Caco-2 (cell line): ENCODE results near the gene HSF5. TPM values are rescaled to one million over a fixed set of nuclear protein-coding genes. Genes with fewer than 3 reads are reported as not detected.

Source experiments
- BruUV-seq: library from RNA; stranded (reverse); fragments of 400-500 nt; replicated peaks from 2 replicates; lab custom pipeline; 2021; lab: Mats Ljungman, UMichigan
- CTCF ChIA-PET: fragments of 300-600 bp; sonication (Branson Sonifier 250); formaldehyde crosslinking; loops from one replicate; lab custom pipeline; 2022; ENCODE audit warnings: antibody characterized with exemption; lab: Charles Lee
- POLR2A ChIA-PET: fragments of 300-600 bp; sonication (Branson Sonifier 250); formaldehyde crosslinking; loops from one replicate; lab custom pipeline; 2022; ENCODE audit warnings: antibody characterized with exemption; lab: Charles Lee
- DNase-seq, 2 experiments: peaks; one replicate each; pipeline versions ENCODE4 v3.0.0 to v3.0.0-alpha.2; 2020 to 2022
- H3K27me3 ChIP-seq: replicated peaks from 2 replicates; pipeline ENCODE4 v1.6.0; 2011; ENCODE audit warnings: low read length; ENCODE audit not compliant: control insufficient read depth, insufficient read depth
- H3K36me3 ChIP-seq: 2 replicates; pipeline ENCODE4 v1.5.1; 2011; ENCODE audit warnings: low read length; ENCODE audit not compliant: control insufficient read depth, insufficient read depth
- H3K4me1 ChIP-seq: fragments of 250-450 bp; sonication (Bioruptor Pico); 2 replicates; pipeline ENCODE4 v1.5.1; 2020; ENCODE audit warnings: mild to moderate bottlenecking
- H3K4me3 ChIP-seq: 2 replicates; pipeline ENCODE4 v1.5.1; 2011; ENCODE audit warnings: low read depth, mild to moderate bottlenecking, control low read depth, low read length
- H3K9me3 ChIP-seq: fragments of 250-450 bp; sonication (Bioruptor Pico); 2 replicates; pipeline ENCODE4 v1.5.1; 2020; ENCODE audit warnings: mild to moderate bottlenecking, moderate library complexity
- H3K27ac Mint-ChIP-seq: one replicate; pipeline ENCODE4 v1.8.0; 2022; ENCODE audit warnings: mixed read lengths; ENCODE audit not compliant: unreplicated experiment
- H3K27me3 Mint-ChIP-seq: one replicate; pipeline ENCODE4 v1.8.0; 2022; ENCODE audit warnings: mixed read lengths; ENCODE audit not compliant: insufficient read depth, unreplicated experiment
- H3K36me3 Mint-ChIP-seq: one replicate; pipeline ENCODE4 v1.8.0; 2022; ENCODE audit warnings: mild to moderate bottlenecking, mixed read lengths; ENCODE audit not compliant: insufficient read depth, unreplicated experiment
- H3K4me1 Mint-ChIP-seq: one replicate; pipeline ENCODE4 v1.8.0; 2022; ENCODE audit warnings: low read depth, mixed read lengths; ENCODE audit not compliant: unreplicated experiment
- H3K4me3 Mint-ChIP-seq: one replicate; pipeline ENCODE4 v1.8.0; 2022; ENCODE audit warnings: mild to moderate bottlenecking, moderate library complexity, mixed read lengths; ENCODE audit not compliant: unreplicated experiment
- H3K9me3 Mint-ChIP-seq: one replicate; pipeline ENCODE4 v1.8.0; 2022; ENCODE audit warnings: mixed read lengths; ENCODE audit not compliant: unreplicated experiment
- CTCF ChIP-seq, 2 experiments: fragments of 200-600 bp in 1 of 2; IDR thresholded peaks; 1 replicate in 1 of 2; 2 replicates in 1 of 2; pipeline versions ENCODE4 v1.5.1 to v1.8.0; 2011 to 2022; ENCODE audit warnings: antibody characterized with exemption in 1 of 2, control low read depth in 1 of 2, inconsistent platforms in 1 of 2, low read depth in 1 of 2, low read length in 1 of 2, mild to moderate bottlenecking in 1 of 2, moderate library complexity in 1 of 2; ENCODE audit not compliant: insufficient read depth in 1 of 2, severe bottlenecking in 1 of 2, unreplicated experiment in 1 of 2
- intact Hi-C: fragments of 100-400 bp; cut with micrococcal nuclease; formaldehyde crosslinking; loops from one replicate; pipeline ENCODE4 v1.10.0; 2022; ENCODE audit not compliant: unreplicated experiment
- total RNA-seq: library from RNA; stranded (reverse); gene quantifications from 2 replicates; pipeline ENCODE4 v1.2.3, GENCODE V29; 2022

The HSF5 gene
- total RNA-seq, 1 experiment from 2014 or later = 0.98 TPM

DNA sequence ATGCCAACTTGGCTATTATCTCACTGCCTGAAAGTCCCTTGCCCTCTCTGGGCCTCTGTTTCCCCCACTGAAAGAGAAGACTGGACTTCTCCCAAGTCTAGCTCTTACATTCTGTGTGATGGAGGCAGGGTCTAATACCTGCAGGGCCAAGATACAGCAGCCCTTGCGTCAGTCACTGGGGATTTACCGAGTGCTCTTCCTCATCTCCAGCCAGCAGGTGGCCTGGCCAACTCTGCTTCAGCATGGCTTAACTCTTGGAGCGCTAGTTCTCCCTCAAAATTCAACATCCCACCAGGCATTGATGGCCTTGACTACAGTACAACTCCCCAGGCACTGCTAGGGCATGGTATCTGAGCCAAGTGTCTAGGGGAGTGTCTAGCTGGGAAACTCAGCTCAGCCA is 46.1 kb upstream of the HSF5 start:
- Mint-ChIP-seq H3K4me3 (no peak overlapping the region), H3K27me3 (peaks cover 3% of the 10 kb centered on the region), H3K36me3 (no peaks in the 10 kb centered on the region), H3K4me1 (peaks cover 16% of the 10 kb centered on the region), H3K9me3 (no peaks in the 10 kb centered on the region), H3K27ac (no peak overlapping the region)
- TF ChIP-seq CTCF (IDR thresholded peaks at IDR 0.05; ENCODE audit: insufficient read depth in 1 of 2, low read depth in 1 of 2, low read length in 1 of 2, severe bottlenecking in 1 of 2, unreplicated experiment in 1 of 2) = no peak
- intact Hi-C loops = no loop called here
- Histone ChIP-seq H3K27me3 (no peaks in the 10 kb centered on the region), H3K9me3 (no peaks in the 10 kb centered on the region), H3K36me3 (no peaks in the 10 kb centered on the region), H3K4me3 (no peak overlapping the region), H3K4me1 (peaks cover 34% of the 10 kb centered on the region)
- BruUV-seq = no TSS peak
- DNase-seq = no peak
- CTCF ChIA-PET = interaction anchor here (0.7 to 1.2 kb wide), 2 partner anchors 11 to 16 kb away, joined by 4 read pairs; no protein-coding TSS in a partner anchor
- POLR2A ChIA-PET = no interaction called here

- H3K4me3 Mint-ChIP-seq = no peak overlapping the region
- H3K9me3 ChIP-seq = no peaks in the 10 kb centered on the region
- no peaks in the 10 kb centered on the region for H3K27me3 ChIP-seq
- H3K27ac Mint-ChIP-seq = no peak overlapping the region
- peaks cover 34% of the 10 kb centered on the region for H3K4me1 ChIP-seq
- POLR2A ChIA-PET = interaction anchor here (0.5 kb wide), 1 partner anchor 298 kb away, joined by 3 read pairs; no protein-coding TSS in a partner anchor
- H3K36me3 ChIP-seq = no peaks in the 10 kb centered on the region
- no peaks in the 10 kb centered on the region for H3K36me3 Mint-ChIP-seq
- no peak overlapping the region for H3K4me3 ChIP-seq
- BruUV-seq = no TSS peak
- intact Hi-C loops = no loop called here
- H3K27me3 Mint-ChIP-seq = peaks cover 3% of the 10 kb centered on the region
- TF ChIP-seq CTCF (IDR thresholded peaks at IDR 0.05; ENCODE audit: insufficient read depth in 1 of 2, low read depth in 1 of 2, low read length in 1 of 2, severe bottlenecking in 1 of 2, unreplicated experiment in 1 of 2) = no peak
- H3K4me1 Mint-ChIP-seq = peaks cover 16% of the 10 kb centered on the region
- CTCF ChIA-PET = interaction anchor here (0.7 to 1.2 kb wide), 3 partner anchors 11 to 15 kb away, joined by 3 to 4 read pairs (median 4); no protein-coding TSS in a partner anchor
- no peaks in the 10 kb centered on the region for H3K9me3 Mint-ChIP-seq
- no peak for DNase-seq
Observed at GRCh38 chr17:58533616-58534188, 45.5 kb upstream of the HSF5 start.

- no peak overlapping the region for H3K27ac Mint-ChIP-seq
- ChIA-PET CTCF (interaction anchor here (0.8 to 1.5 kb wide), 3 partner anchors 12 to 215 kb away, joined by 3 to 5 read pairs (median 5); no protein-coding TSS in a partner anchor), POLR2A (interaction anchor here (1.9 kb wide), 1 partner anchor 99 kb away, joined by 16 read pairs; no protein-coding TSS in a partner anchor)
- H3K4me1 Mint-ChIP-seq = peaks cover 16% of the 10 kb centered on the region
- peak overlapping the region; percentile 46 for H3K4me3 Mint-ChIP-seq
- TF ChIP-seq CTCF (IDR thresholded peaks at IDR 0.05; ENCODE audit: insufficient read depth in 1 of 2, low read depth in 1 of 2, low read length in 1 of 2, severe bottlenecking in 1 of 2, unreplicated experiment in 1 of 2) = no peak
- H3K9me3 ChIP-seq = no peaks in the 10 kb centered on the region
- peak overlapping the region; percentile 33 for H3K4me3 ChIP-seq
- no peaks in the 10 kb centered on the region for H3K9me3 Mint-ChIP-seq
- DNase-seq = no peak
- peaks cover 3% of the 10 kb centered on the region for H3K27me3 Mint-ChIP-seq
- no peaks in the 10 kb centered on the region for H3K27me3 ChIP-seq
- H3K36me3 ChIP-seq = no peaks in the 10 kb centered on the region
- peaks cover 34% of the 10 kb centered on the region for H3K4me1 ChIP-seq
- H3K36me3 Mint-ChIP-seq = no peaks in the 10 kb centered on the region
- no TSS peak for BruUV-seq
- intact Hi-C loops = no loop called here
Observed at GRCh38 chr17:58532555-58532951, 44.3 kb upstream of the HSF5 start.
